Activated CD4-positive, CD25-positive, alpha-beta regulatory T cell (primary cell): Measurements from ENCODE around the gene FOXP1.
A peak's percentile ranks its signal among the peaks of the same experiment; 100 is the strongest.

ENCODE experiments used
- DNase-seq, 4 experiments: peaks; one replicate each; lab custom pipeline; 2025; lab: John Stamatoyannopoulos, UW

The FOXP1 gene

DNA sequence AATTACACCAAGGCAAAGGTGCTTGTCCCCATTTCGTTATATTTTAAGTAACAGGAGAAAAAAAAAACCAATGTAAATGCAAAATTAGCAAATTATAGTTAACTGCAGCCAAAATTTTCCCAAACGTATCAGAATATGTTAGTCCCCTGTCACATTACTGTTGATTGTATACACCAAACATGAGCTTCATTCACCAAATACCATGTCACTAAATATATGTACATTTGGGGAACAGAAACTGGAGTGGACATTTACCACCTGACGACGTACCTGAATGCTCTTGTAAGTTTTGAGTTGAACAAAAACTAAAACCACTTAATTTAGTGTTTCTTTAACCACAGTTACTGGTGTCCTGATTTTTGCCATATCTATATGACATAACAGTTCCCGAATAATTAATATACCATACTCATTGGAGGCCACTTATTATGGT is 3.3 kb upstream of the FOXP1 start:
- DNase-seq = no peak

DNA sequence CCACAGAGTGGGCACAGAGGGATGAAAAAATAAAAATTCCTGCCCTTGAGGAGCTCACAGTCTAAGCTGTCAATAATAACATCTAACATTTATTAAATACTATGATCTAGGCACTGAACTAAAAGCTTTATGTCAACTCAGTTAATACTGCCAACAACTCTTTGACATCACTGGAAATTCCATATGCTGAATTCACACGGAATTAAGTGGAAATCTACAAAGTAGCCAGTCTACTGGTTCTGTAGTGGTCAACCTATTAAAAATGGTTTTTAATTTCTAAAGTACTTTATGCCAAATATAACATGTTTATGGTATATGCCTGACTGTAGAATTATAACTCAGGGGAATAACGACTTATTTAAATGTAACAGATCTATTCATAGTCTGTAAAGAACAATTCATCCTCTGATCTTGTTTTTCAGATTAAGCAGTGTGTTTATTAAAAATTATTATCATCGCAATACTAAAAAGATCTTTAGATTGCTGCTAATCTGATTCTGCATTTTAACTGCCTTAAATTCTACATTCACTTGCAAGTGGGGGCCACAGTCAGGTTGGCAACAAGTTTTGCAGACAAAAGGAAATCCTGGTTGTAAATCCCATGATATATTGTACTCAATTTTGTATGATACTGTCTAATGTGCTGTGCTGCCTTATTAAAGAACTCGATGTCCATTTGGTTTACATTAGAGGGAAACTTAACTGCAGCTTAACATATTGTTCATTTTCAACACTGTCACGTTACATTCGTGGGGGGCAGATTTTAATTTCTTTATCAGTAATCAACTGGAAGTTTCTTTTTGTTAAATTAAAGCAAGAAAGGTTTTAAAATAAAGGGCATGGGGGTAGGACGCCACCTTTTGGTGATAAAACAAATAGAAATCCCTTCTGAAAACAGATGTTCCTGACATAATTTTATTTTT is 2.6 kb upstream of the FOXP1 start:
- DNase-seq = no peak

DNA sequence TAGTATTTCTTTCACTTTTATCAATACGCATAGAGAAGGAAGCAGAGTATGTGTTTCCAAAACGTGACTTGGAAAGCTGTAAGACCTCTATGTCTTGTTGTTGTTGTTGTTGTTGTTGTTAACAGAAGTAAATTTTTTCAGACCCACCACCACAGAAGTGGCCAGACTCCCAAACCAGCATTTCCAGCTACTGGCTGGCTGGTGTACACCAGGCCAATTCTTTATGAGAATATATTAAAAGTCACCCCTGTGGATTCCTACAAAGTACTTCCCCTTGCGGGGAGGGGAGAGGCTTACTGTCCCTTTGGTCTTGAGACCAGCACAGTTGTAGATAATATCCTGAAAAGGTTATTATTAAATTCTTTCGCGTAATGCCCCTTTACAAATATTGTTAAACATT is 1.6 kb upstream of the FOXP1 start:
- DNase-seq = no peak

DNA sequence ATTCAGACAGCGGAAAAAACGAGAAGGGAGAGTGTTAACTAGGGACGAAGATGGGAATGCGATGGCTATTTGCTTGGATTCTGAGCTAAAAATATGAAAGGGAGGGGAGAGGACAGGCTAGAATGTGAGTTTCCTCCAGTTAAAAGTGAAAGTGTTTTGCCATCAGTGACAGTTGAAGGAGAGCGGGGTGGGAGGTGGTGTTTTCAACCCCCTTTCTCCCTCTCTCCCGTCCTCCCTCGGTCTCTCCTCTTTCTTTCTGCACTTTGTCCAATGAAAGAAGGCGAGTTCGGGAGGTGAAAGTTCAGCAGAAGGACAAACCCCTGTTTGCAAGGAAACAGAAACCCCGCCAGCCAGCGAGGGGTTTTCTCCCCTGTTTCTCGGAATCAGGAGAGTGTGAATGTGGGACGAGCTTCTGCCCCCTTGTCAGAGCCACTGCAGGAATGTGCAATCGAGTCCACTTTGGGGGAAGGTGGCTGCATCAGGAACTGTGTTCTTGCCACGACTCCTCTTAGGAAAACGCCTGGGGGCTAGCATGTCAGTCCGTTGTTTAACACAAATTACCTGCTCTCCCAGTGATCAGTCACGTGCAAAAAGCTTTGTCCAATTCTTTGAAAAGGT is 975 bp upstream of the FOXP1 start:
- peak in 2 of 4 experiments; percentile 12 to 40 for DNase-seq

DNA sequence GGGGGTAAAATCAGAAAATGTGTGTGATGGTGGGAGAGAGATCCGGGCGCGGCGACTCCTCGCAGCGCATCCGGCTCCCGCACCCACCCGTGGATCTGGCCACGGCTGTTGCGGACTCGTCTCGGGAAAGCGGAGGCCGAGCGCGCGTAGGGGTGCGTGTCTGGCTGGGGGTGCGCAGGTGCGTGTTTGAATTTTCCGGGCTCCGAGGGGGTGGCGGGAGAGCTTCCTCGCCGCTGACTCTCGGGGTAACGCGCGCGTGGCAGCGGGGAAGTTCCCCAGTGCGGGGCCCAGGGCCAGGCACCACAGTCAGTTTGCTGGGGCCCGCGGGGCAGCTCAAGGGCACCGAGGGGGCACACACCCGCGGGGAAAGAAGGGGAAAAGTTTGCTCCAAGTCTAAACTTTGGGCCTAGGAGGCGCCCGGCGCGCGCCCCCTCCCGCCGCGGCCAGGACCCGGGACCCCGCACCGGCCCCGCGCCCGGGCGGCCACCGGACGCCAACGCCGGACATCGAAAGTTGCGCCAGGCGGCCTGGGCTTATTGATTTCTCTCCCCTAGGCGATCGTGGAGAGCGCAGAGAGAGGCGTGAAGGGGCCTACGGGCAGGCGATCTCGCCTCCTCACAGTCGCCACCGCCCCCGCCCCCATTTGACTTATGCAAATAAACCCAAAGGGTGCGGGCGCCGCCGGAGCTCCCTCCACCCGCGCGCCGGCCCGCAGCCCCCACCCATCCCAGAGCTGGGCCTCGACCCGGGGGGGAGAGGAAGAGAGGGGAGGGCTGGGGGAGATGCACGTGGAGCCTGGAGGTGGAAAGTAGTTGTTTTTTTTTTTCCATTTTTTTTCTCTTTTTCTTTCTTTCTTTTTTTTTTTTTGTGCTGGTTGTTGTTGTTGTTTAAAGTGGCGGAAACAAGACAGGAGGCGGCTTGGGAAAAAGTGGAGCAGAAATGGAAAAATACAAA is 639 bp downstream of the FOXP1 start:
- DNase-seq = peak; percentile 26 to 50 (median 37)

DNA sequence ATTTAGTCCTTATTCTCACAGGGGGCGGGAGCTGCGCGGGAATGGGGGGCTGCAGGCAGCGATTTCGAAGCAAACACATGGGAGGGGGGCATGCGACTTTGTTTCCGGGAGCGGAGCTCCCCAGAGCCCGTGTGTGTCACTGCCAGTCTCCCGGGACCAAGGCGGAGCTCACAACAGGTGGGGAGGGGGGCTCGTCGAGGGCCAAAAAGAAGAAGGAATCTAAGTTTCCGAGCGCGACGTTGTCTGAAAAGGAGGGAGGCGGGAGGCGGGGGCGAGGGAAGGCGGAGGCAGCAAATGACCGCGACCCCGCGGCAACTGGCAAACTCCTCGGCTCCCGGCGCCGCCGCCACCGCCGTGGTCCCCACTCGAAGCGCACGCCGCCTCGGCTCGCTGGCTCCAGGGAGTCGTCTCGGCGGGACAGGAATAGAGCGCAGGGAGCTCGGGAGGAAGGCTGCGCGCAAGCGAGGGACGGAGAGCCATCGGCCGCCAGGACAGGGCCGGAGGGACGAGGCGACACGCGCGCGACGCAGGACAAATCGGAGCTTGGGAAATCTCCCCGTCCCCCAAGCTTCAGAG is 1.4 kb downstream of the FOXP1 start:
- peak in 3 of 4 experiments; percentile 15 to 32 (median 20) for DNase-seq

DNA sequence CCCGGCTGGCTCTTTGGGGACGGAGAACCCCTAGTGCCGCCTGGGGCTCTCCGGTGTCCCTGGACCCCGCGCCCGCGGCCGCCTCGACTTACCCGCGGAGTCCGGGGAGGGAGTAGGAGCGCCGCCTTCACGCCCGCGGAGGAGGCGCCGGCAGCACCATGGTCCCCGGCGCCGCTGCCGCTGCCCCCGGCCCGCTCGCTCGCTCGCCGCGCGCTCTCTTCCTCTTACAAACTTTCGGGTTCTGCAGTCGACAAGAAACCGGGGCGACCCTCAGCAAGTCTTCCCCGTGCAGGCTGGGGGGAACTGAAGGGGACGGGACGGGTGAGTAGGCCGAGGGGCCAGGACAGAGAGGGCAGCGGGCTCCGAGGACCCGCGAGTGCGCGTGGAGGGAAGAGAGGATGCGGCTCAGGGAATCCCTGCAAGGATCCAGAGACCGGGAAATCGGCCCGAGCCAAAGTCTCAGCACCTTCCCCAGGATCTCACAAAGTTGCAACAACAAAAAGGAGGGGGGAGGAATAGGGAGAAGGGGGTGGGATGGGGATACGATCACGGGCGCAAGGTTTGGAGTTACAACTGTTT is 2.0 kb downstream of the FOXP1 start:
- peak; percentile 6 to 14 (median 10) for DNase-seq

DNA sequence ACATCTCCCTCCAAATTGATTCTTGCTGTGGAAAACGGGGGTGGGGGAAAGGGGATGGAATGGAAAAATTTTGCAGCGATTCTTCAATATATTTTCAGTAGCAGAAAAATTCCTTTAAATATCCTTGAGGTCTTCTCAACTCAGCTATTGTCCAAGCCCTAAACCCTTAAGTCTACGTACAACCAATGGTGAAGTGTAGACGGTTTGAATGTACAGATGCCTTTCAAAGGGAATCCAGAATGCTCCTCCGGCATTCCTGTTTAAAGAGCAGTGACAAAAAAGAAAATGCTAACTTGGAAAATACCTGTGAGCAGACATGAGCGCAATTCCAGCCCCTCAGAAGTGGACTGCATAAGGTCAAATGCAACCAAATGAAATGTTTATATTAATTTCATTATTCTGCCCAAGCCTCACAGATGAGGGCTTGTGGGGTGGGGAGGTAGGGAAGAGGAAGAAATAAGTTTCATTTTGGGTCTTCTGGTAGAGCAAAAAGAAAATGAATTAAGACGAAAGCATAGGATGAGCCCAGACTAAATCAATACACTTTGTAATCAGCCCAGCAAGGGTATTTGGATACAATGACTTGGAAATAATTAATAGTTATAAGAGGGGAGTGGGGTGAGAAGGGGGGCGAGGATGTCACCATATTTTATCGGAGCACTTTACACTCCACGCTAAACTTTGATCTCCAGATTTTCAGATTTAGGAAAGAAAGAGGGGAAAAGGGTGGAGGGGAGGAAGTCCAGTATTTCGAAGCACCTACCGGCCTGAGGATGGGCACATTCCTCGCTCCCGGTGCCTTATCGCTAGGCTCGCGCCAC is 2.7 kb downstream of the FOXP1 start:
- DNase-seq = no peak

DNA sequence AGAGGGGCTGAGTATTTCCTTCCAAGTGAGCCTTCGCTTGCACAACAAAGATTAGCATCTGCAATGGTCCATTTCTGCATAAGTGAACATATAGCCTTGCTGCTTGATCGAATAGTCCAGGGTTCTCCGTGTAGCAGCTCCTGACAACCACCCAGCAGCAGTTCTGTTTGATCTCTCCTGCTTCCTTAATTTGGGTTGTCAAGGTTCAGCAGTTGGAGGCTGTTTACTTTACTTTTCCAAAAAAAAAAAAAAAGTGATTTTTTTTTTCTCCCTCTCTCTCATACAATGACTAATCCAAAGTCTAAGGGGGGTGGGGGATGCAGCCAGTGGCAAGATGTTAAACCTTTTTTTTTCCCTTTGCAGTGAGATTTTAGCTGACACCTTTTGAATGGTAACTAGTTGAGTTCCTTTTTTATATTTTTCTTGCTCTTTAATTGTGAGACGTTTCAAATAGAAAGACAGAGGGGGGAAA is 3.6 kb downstream of the FOXP1 start:
- no peak for DNase-seq

DNA sequence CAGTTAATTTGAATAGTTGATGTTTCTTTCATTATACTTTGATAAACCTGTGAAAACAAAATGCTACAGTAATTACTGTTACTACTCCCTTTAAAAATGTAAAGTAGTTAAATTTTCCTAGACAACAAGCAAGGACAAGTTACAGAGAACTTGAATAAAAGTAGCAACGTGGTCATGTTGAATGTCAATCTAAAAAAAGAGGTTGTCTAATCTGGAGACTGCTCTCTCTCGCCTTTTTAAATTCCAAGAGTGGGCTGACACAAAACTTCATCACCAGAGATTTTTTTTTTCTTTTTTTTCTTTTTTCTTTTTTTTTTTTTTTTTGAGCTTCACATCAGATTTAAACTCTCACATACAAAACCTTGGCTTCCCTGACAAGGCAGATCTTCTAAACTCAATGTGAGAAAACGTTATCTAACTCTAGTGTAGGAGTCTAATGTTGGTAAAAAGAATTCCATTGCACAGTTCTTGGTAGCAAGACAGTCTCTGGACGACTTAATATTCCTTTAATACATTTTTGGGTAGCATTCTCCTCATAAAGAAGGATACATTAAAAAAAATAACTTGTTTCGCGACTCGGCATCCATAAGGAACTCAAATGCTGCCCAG is 4.1 kb downstream of the FOXP1 start:
- no peak for DNase-seq

DNA sequence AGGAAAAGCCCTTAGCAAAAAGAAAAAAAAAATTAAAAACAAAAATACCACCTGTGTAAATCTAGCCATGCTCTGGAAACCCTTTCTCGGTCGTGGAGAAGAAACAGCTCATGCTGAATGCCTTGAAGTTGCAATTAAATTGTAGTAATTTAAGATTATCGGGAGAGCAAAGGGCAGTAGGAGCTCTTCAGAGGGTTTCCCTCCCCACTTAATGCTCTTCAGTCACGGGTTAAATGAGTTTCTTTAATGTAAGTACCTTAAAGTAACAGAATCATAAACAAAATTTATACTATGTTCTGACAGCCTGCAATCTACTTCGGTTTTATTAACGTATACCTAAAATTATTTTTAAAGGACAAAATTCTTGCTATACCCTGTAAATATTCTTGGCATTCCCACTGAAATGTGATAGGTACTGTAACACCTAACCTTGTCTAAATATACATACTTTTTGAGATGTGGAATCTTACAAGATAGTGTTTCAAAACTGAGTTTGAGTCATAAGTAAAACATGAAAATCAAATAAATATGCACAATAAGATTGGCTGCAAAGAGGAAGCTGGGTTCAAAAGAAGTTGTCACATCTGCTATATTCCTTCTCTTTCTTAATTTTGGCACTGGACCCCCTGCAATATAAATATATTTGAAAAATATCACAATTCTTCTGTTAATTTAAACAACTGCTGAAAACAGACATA is 5.3 kb downstream of the FOXP1 start:
- DNase-seq = no peak

DNA sequence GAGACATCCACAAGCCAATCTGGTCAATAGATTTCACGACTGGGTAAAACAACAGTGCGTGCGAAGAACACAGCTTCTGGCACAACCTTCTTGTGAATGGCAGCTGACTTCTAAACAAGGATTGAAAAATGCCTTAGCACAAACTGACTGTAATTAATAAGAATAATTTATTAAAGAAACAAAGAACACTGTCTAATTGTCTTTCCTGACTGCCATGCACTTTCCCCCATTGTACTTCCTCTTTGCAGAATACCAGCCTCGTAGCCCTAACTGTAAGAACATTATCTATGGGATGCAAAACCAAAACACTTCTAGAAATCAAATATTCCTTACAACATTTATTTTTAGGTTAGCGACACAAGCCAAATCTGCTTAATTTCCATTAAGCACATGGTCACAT is 6.5 kb downstream of the FOXP1 start:
- DNase-seq = no peak

DNA sequence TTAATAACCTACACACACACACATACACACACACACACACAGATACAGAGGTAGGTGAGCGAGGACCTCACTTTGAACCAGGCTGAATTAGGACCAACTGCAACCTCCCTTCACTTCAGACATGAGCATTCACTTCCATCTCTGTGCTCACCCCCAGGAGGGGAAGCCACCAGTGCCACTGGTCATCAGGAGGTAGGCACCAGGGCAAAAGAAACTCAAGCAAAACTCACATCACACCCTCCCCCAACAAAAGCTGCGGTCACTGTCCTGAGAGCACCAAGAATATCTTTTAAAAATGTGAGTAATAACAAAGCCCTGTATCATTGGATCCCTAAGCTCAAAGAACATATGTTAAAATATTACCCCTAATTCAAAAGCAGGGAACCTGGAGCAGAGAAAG is 8.1 kb downstream of the FOXP1 start:
- no peak for DNase-seq

DNA sequence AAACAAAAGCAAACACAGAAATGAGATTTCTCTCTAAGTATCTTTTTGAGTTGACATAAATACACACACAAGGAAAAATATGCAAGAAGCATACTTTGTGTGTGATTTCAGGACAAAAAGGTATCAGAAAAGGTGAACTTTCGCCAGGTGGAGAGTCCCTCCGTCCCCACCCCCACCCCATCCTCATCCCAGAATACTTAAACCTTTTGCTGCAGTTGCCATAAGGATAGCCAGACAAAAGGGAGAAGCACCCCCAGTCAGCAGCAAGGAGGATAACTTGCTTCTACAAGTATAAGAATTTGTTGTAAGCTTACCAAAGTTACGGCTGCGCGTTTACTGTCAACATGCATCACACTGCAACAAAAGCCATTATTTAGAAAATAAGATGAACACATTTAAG is 10.3 kb downstream of the FOXP1 start:
- no peak for DNase-seq

DNA sequence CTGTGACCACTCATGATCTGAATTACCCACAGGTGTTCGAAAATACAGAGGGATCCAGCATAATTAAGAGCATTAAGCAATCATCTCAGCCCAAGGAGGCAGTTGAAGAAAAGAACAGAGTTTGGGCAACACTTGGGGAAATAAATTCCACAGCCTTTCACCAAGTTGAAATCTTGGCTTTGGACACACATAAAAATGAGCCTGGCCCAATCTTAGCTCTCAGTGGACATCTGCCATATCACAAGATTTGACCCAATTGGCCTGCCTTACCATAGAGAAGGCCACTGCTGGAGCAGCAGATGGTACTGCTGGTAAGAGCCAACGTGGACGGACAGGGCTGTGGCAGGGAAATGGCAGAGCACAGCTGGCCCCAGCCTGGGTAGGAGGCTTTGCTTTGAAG is 13.0 kb downstream of the FOXP1 start:
- no peak for DNase-seq

DNA sequence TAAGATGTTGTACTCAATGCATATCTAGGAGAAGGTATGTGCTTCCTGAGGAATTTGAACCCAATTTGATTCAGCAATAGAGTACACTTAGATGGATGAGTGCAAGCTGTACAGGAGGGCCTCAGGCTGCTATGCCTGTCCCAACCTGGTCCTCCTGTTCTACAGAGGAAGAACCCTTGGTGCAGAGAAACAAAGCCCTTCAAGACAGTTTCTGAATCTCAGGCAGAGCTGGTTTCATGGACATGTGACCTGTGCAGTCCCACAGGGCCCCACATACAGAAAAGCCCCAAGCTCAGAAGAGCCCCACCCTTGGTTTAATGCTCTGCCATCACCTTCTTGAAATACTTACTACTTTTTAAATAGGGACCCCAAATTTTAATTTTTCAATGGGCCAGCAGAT is 15.3 kb downstream of the FOXP1 start:
- no peak for DNase-seq

DNA sequence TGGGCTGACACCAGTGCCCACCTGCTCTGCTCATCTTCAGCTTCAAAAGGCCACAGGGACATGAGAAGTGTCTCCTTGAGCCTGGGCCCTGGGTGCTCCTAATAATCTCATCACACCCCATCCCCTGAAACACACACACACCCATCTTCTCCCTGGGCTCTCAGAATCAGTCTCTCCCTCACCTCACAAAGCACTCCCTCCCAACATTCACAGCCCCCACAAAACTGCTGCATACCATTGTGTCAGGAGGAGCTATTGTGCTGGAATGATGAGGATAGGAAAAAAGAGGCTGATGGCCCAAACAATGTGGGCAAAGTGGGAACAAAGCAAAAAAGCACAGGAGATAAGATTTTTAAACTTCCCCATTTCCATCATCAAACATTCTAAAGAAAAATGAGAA is 16.8 kb downstream of the FOXP1 start:
- DNase-seq = no peak

DNA sequence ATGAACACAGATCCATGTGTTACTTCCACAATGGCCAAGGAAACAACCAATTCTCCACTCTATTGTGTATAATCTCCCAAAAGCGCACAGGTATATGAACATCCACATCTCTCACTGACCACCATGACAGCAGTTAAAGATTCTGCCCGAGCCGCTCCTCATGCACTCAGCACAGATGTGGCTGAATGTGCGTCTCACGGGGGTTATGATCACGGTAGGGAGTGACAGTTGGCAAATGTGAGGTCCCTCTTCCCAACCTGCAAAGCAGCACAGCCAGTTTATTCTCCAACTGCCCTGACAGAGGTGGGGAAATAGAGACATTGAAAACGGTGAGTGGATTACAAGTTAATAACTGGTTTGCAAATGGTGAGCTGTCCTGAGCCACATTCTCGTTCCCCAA is 17.6 kb downstream of the FOXP1 start:
- no peak for DNase-seq

DNA sequence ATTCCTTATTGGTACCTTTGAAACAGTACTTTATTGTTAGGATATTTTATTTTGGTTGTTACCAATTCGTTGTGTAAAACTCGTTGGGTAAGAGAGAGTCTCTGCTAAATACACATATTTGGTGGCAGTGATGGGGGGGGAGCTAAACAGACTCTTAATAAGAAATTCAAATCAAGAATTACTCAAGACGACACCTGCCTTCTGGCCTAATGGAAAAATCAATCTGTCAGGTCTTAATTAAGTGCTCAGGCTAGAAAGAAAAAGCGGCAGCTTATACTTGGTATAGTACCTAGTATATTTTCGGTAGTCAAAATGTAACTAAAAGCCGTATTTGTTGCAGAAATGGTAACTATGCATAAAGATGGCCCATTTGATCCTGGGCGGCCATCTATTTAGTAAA is 18.2 kb downstream of the FOXP1 start:
- DNase-seq = no peak

DNA sequence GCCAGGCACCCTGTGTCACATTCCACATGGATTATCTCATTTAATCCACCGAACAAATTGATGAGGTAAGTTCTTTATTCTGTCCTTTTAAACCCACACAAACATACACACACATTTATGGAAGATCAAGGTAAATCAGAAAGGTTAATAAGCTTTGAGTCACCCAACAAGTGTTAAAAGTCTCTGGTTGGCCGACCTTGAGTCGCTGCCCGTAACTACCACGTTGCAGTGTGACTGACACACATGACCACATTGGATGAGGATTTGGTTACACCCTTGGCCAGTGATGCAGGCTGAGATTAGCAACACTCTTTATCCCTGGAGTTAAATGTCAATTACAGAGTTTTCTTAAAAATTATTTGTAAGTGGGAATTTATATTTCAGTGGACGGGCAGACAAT is 19.2 kb downstream of the FOXP1 start:
- no peak for DNase-seq
